Mesenchymal stem cell (in vitro differentiated cells and primary cell): ENCODE data around the gene ARHGAP31.

Experiments used
- DNase-seq: peaks from one replicate; pipeline ENCODE4 v3.0.0-alpha.2; 2013
- H2AFZ ChIP-seq: one replicate; pipeline ENCODE4 v1.6.1; 2013; ENCODE audit warnings: low read depth, mild to moderate bottlenecking, control low read depth, inconsistent platforms, low read length, moderate library complexity
- H2AK5ac ChIP-seq: 2 replicates; pipeline ENCODE4 v1.6.1; 2013; ENCODE audit warnings: low read length, moderate library complexity, mild to moderate bottlenecking, inconsistent platforms; ENCODE audit not compliant: severe bottlenecking
- H2BK120ac ChIP-seq: one replicate; pipeline ENCODE4 v1.6.1; 2013; ENCODE audit warnings: low read depth, mild to moderate bottlenecking, inconsistent platforms, low read length, moderate library complexity
- H2BK12ac ChIP-seq, 2 experiments: one replicate each; pipeline ENCODE4 v1.6.1; 2013; ENCODE audit warnings: inconsistent platforms in 2 of 2, low read length in 2 of 2, mild to moderate bottlenecking in 2 of 2, moderate library complexity in 2 of 2, control low read depth in 1 of 2
- H2BK15ac ChIP-seq: one replicate; pipeline ENCODE4 v1.6.1; 2013; ENCODE audit warnings: mild to moderate bottlenecking, low read depth, inconsistent platforms; ENCODE audit not compliant: poor library complexity, severe bottlenecking
- H2BK5ac ChIP-seq: 2 replicates; pipeline ENCODE4 v1.6.1; 2013; ENCODE audit warnings: low read depth, mild to moderate bottlenecking, low read length, control low read depth, inconsistent platforms; ENCODE audit not compliant: poor library complexity, severe bottlenecking
- H3K14ac ChIP-seq, 2 experiments: one replicate each; pipeline ENCODE4 v1.6.1; 2013; ENCODE audit warnings: inconsistent platforms in 2 of 2, low read length in 2 of 2, control low read depth in 1 of 2, mild to moderate bottlenecking in 1 of 2, moderate library complexity in 1 of 2
- H3K18ac ChIP-seq, 2 experiments: one replicate each; pipeline ENCODE4 v1.6.1; 2013; ENCODE audit warnings: inconsistent platforms in 2 of 2, low read length in 2 of 2, control low read depth in 1 of 2, low read depth in 1 of 2, mild to moderate bottlenecking in 1 of 2
- H3K23ac ChIP-seq, 2 experiments: one replicate each; pipeline ENCODE4 v1.6.1; 2013; ENCODE audit warnings: inconsistent platforms in 2 of 2, low read length in 2 of 2, mild to moderate bottlenecking in 2 of 2, moderate library complexity in 2 of 2, control low read depth in 1 of 2
- H3K27ac ChIP-seq: 2 replicates; pipeline ENCODE4 v1.5.1; 2013; ENCODE audit warnings: mild to moderate bottlenecking, moderate library complexity, low read length, control low read depth, inconsistent platforms; ENCODE audit not compliant: poor library complexity, severe bottlenecking
- H3K27me3 ChIP-seq, 2 experiments: 2 replicates each; pipeline versions ENCODE4 v1.6.1 to v1.7.0; 2013; ENCODE audit warnings: low read length in 2 of 2, mild to moderate bottlenecking in 2 of 2, moderate library complexity in 2 of 2, control low read depth in 1 of 2, inconsistent platforms in 1 of 2; ENCODE audit not compliant: control insufficient read depth in 1 of 2, insufficient read depth in 1 of 2
- H3K36me3 ChIP-seq, 2 experiments: 2 replicates each; pipeline versions ENCODE4 v1.6.1 to v1.7.0; 2013; ENCODE audit warnings: low read length in 2 of 2, control low read depth in 1 of 2, inconsistent platforms in 1 of 2, low read depth in 1 of 2, mild to moderate bottlenecking in 1 of 2; ENCODE audit not compliant: insufficient read depth in 2 of 2, control insufficient read depth in 1 of 2
- H3K4ac ChIP-seq, 2 experiments: one replicate each; pipeline ENCODE4 v1.6.1; 2013; ENCODE audit warnings: inconsistent platforms in 2 of 2, low read length in 2 of 2, mild to moderate bottlenecking in 2 of 2, moderate library complexity in 2 of 2, control low read depth in 1 of 2, low read depth in 1 of 2
- H3K4me1 ChIP-seq: 2 replicates; pipeline ENCODE4 v1.6.1; 2013; ENCODE audit warnings: low read depth, low read length, control low read depth; ENCODE audit not compliant: control insufficient read depth, insufficient read depth
- H3K4me2 ChIP-seq: 2 replicates; pipeline ENCODE4 v1.6.1; 2013; ENCODE audit warnings: low read length, mild to moderate bottlenecking, inconsistent platforms; ENCODE audit not compliant: poor library complexity, severe bottlenecking
- H3K4me3 ChIP-seq, 2 experiments: 2 replicates each; pipeline versions ENCODE4 v1.5.1 to v1.7.0; 2013; ENCODE audit warnings: low read length in 2 of 2, mild to moderate bottlenecking in 2 of 2, control low read depth in 1 of 2, low read depth in 1 of 2; ENCODE audit not compliant: insufficient read depth in 1 of 2
- H3K79me1 ChIP-seq: replicated peaks from 2 replicates; pipeline ENCODE4 v1.6.1; 2013; ENCODE audit warnings: mild to moderate bottlenecking, control low read depth, low read length, inconsistent platforms; ENCODE audit not compliant: poor library complexity, severe bottlenecking
- H3K9ac ChIP-seq: 2 replicates; pipeline ENCODE4 v1.7.0; 2013; ENCODE audit warnings: mild to moderate bottlenecking, low read length, moderate library complexity
- H3K9me3 ChIP-seq: 2 replicates; pipeline ENCODE4 v1.7.0; 2013; ENCODE audit warnings: mild to moderate bottlenecking, low read length; ENCODE audit not compliant: control insufficient read depth
- H4K8ac ChIP-seq: one replicate; pipeline ENCODE4 v1.6.1; 2013; ENCODE audit warnings: inconsistent platforms, mild to moderate bottlenecking, low read length, moderate library complexity
- H4K91ac ChIP-seq: one replicate; pipeline ENCODE4 v1.6.1; 2013; ENCODE audit warnings: mild to moderate bottlenecking, low read length, inconsistent platforms
- WGBS: methylation state at CpG from one replicate; pipeline ENCODE4 v1.1.7; 2013; ENCODE audit warnings: mixed read lengths; 5-methylcytosine and 5-hydroxymethylcytosine counted together

ARHGAP31 gene

GRCh38 chr3:119329551-119329950 is 35.4 kb downstream of the ARHGAP31 start:
- no peak overlapping the region for H3K27ac ChIP-seq
- no peak overlapping the region for H4K8ac ChIP-seq
- no peak overlapping the region for H2AFZ ChIP-seq
- no peaks in the 10 kb centered on the region for H3K4me1 ChIP-seq
- no peak overlapping the region for H3K14ac ChIP-seq
- H3K18ac ChIP-seq = no peak overlapping the region
- peak; percentile 72 for DNase-seq
- H2BK15ac ChIP-seq = no peak overlapping the region
- H3K4me2 ChIP-seq = no peak overlapping the region
- H2BK120ac ChIP-seq = no peak overlapping the region
- peaks cover 2 to 7% of the 10 kb centered on the region in 2 experiments for H3K36me3 ChIP-seq
- no peaks in the 10 kb centered on the region for H3K27me3 ChIP-seq
- peaks cover 34% of the 10 kb centered on the region for H3K79me1 ChIP-seq
- no peak overlapping the region for H3K4ac ChIP-seq
- H3K9ac ChIP-seq = no peak overlapping the region
- H3K23ac ChIP-seq = no peak overlapping the region
- no peak overlapping the region for H3K4me3 ChIP-seq
- no peak overlapping the region for H2BK5ac ChIP-seq
- H3K9me3 ChIP-seq = no peaks in the 10 kb centered on the region
- no peak overlapping the region for H2BK12ac ChIP-seq
- no peak overlapping the region for H4K91ac ChIP-seq
- H2AK5ac ChIP-seq = no peak overlapping the region
- 76% methylated on average over 7 of the region's 7 CpGs for WGBS

DNA sequence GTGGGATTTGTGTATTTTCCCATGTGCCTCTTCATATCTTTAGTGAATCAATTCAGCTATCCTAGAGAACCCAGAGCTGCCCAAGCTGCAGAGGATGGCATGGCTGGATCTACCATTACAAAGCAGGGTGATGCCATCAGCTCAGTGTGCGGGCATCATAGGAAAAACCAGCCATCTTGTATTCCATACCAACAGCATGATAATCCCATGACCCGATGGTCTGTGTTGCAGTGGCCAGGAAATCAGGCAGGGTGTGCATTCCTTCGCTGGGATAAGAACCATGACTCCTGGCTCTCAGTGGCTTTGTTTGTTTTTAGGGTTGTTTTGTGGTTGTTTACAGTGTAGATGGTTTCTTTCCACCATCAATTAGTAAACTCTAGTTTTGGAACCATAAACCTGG is 36.0 kb downstream of the ARHGAP31 start:
- no peak overlapping the region for H2BK120ac ChIP-seq
- H3K27ac ChIP-seq = no peak overlapping the region
- no peak overlapping the region for H2AK5ac ChIP-seq
- H3K23ac ChIP-seq = no peak overlapping the region
- H3K4me1 ChIP-seq = no peaks in the 10 kb centered on the region
- H3K14ac ChIP-seq = no peak overlapping the region
- WGBS = 100% methylated on average over 1 of the region's 3 CpGs
- H2AFZ ChIP-seq = no peak overlapping the region
- DNase-seq = peak; percentile 22
- H2BK12ac ChIP-seq = peak overlapping the region in 1 of 2 experiments; percentile 78
- no peak overlapping the region for H2BK15ac ChIP-seq
- H3K36me3 ChIP-seq = peaks cover 2 to 7% of the 10 kb centered on the region in 2 experiments
- no peak overlapping the region for H3K9ac ChIP-seq
- peaks cover 34% of the 10 kb centered on the region for H3K79me1 ChIP-seq
- H3K4me2 ChIP-seq = no peak overlapping the region
- no peaks in the 10 kb centered on the region for H3K27me3 ChIP-seq
- H3K4me3 ChIP-seq = no peak overlapping the region
- H3K18ac ChIP-seq = peak overlapping the region in 1 of 2 experiments; percentile 77
- peak overlapping the region; percentile 19 for H4K8ac ChIP-seq
- no peak overlapping the region for H2BK5ac ChIP-seq
- no peaks in the 10 kb centered on the region for H3K9me3 ChIP-seq
- peak overlapping the region in 1 of 2 experiments; percentile 70 for H3K4ac ChIP-seq
- H4K91ac ChIP-seq = no peak overlapping the region

DNA sequence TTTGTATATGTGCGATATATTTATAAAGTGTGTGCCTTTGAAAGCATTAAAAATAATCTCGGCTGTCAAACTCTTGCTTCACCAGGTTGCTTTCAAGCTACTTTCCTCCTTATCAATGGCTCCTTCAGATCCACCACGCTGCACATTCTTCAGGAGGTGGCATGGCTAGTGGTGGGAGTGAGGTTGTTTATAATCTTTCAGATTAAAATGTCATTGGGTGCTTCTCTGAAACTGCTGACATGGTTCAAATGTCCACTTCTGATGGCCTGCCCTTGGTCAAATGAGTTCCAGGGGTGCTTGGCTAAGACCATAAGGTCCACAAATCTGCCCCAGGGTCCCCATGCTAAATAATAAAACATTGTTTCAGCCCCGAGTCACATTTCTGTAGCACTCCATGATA is 36.7 kb downstream of the ARHGAP31 start:
- Histone ChIP-seq H3K9ac (no peak overlapping the region), H3K9me3 (no peaks in the 10 kb centered on the region), H3K14ac (no peak overlapping the region), H4K91ac (no peak overlapping the region), H2BK5ac (no peak overlapping the region), H3K27me3 (no peaks in the 10 kb centered on the region), H3K4me3 (no peak overlapping the region), H3K4ac (no peak overlapping the region), H3K18ac (no peak overlapping the region), H2AFZ (no peak overlapping the region), H3K4me1 (no peaks in the 10 kb centered on the region), H3K23ac (no peak overlapping the region), H3K27ac (no peak overlapping the region), H2BK12ac (no peak overlapping the region), H2BK120ac (no peak overlapping the region), H3K79me1 (peaks cover 37% of the 10 kb centered on the region), H3K4me2 (no peak overlapping the region), H2AK5ac (no peak overlapping the region), H2BK15ac (no peak overlapping the region), H3K36me3 (peaks cover 2 to 7% of the 10 kb centered on the region in 2 experiments), H4K8ac (no peak overlapping the region)
- DNase-seq = no peak
- WGBS = 93% methylated on average over 3 of the region's 4 CpGs

DNA sequence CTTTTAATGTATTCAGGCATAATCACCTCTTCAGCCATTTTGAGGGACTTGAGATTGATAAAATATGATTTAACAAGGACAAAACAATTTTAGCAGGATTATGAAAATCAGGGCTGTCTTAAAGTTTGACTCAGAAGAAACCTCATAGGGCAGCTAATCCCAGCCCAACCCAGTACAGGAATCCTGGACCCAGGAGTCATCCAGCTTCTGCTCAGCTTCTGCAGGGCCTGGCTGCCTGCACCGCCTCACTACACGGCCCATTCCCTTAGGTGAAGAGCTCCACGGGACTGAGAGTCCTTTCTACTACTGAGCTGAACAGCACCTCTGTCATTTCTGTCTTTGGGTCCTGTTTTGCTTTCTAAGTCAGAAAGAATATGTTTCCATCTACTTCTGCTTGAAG is 37.5 kb downstream of the ARHGAP31 start:
- no peaks in the 10 kb centered on the region for H3K27me3 ChIP-seq
- no peak overlapping the region for H4K91ac ChIP-seq
- no peak overlapping the region for H4K8ac ChIP-seq
- H2BK5ac ChIP-seq = no peak overlapping the region
- no peak overlapping the region for H3K23ac ChIP-seq
- no peak overlapping the region for H3K4ac ChIP-seq
- H2BK120ac ChIP-seq = no peak overlapping the region
- no peak for DNase-seq
- H3K18ac ChIP-seq = no peak overlapping the region
- H3K9me3 ChIP-seq = no peaks in the 10 kb centered on the region
- H3K4me3 ChIP-seq = no peak overlapping the region
- no peak overlapping the region for H2AFZ ChIP-seq
- no peak overlapping the region for H3K14ac ChIP-seq
- no peak overlapping the region for H3K9ac ChIP-seq
- no peak overlapping the region for H2BK15ac ChIP-seq
- H3K4me2 ChIP-seq = no peak overlapping the region
- peaks cover 34% of the 10 kb centered on the region for H3K79me1 ChIP-seq
- no peak overlapping the region for H2AK5ac ChIP-seq
- no peak overlapping the region for H3K27ac ChIP-seq
- peaks cover 2 to 7% of the 10 kb centered on the region in 2 experiments for H3K36me3 ChIP-seq
- H2BK12ac ChIP-seq = peak overlapping the region in 1 of 2 experiments; percentile 59
- no peaks in the 10 kb centered on the region for H3K4me1 ChIP-seq
- 94% methylated on average over 3 of the region's 3 CpGs for WGBS
